ENCODE data around the gene IPP. TPM values are rescaled to one million over a fixed set of nuclear protein-coding genes. Genes with fewer than 3 reads are reported as not detected.
A peak's percentile ranks its signal among the peaks of the same experiment; 100 is the strongest.
"Not testable (repeated sequence)": the region's sequence is repeated elsewhere in the genome, so short reads cannot be mapped to it uniquely, and the experiment has no call there.

IPP gene
- 18.8 TPM for polyA plus RNA-seq (ENCODE audit: insufficient read length)

- DNase-seq = peak; percentile 98
These were observed at the start of gene IPP for GRCh38 chr1:45750298-45751038. Gene IPP (minus strand): TSS chr1:45750653. CDS start chr1:45746411, 4,242 bp downstream.

GRCh38 chr1:45796946-45797345 is 46.5 kb upstream of the IPP start:
- no peak for DNase-seq

GRCh38 chr1:45796381-45796780 is 45.9 kb upstream of the IPP start:
- DNase-seq = no peak

GRCh38 chr1:45793942-45794604 is 43.6 kb upstream of the IPP start:
- no peak for DNase-seq

GRCh38 chr1:45792744-45793143 is 42.3 kb upstream of the IPP start:
- DNase-seq = no peak

GRCh38 chr1:45789601-45790000 is 39.1 kb upstream of the IPP start:
- no peak for DNase-seq

- no peak for DNase-seq
These were observed 37.5 kb upstream of the IPP start for GRCh38 chr1:45787905-45788304.

- DNase-seq = no peak
These were observed 35.1 kb upstream of the IPP start for GRCh38 chr1:45785583-45785982.

- no peak for DNase-seq
These were observed 25.3 kb upstream of the IPP start for GRCh38 chr1:45775794-45776193.

- DNase-seq = no peak
These were observed 22.5 kb upstream of the IPP start for GRCh38 chr1:45772971-45773370.

GRCh38 chr1:45769261-45769932 is 18.9 kb upstream of the IPP start:
- peak; percentile 13 for DNase-seq

- peak; percentile 40 for DNase-seq
These were observed 16.6 kb upstream of the IPP start for GRCh38 chr1:45767035-45767434.

GRCh38 chr1:45765999-45766792 is 15.7 kb upstream of the IPP start:
- DNase-seq = no peak

GRCh38 chr1:45762291-45762690 is 11.8 kb upstream of the IPP start:
- no peak for DNase-seq

GRCh38 chr1:45755697-45756096 is 5.2 kb upstream of the IPP start:
- no peak for DNase-seq

- DNase-seq = no peak
These were observed 3.0 kb upstream of the IPP start for GRCh38 chr1:45753248-45754037.

- no peak for DNase-seq
These were observed 2.1 kb upstream of the IPP start for GRCh38 chr1:45752441-45753052.

- no peak for DNase-seq
These were observed 1.6 kb upstream of the IPP start for GRCh38 chr1:45752014-45752413.

GRCh38 chr1:45751039-45751838 is 786 bp upstream of the IPP start:
- not testable (repeated sequence) for DNase-seq

GRCh38 chr1:45746922-45747321 is 3.5 kb downstream of the IPP start:
- no peak for DNase-seq

Data from hindlimb muscle (tissue), 1 donor.